ENCODE data around the gene LAX1. TPM values are rescaled to one million over a fixed set of nuclear protein-coding genes. Genes with fewer than 3 reads are reported as not detected.
"Not testable (repeated sequence)": the region's sequence is repeated elsewhere in the genome, so short reads cannot be mapped to it uniquely, and the experiment has no call there.

LAX1 gene
- total RNA-seq, 1 donor from 2014 or later = not detected

DNA sequence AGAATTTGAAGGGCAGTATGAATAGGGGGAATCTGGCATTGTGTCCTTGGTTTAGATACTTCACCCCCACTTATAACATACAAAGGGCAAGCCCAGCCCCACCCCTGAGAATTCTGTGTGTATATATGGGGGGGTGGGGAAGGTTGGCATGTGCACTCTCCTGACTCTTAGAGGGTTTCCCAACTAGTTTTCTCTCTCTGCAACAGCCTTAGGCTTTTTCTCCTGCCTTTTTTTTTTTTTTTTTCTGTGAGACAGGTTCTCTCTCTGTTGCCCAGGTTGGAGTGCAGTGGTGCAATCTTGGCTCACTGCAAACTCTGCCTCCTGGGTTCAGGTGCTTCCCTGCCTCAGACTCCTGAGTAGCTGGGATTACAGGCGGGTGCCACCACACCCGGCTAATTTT lies 27.5 kb downstream of the LAX1 start:
- no peak for DNase-seq (ENCODE audit: low spot score)
- no peak overlapping the region for H3K4me3 Mint-ChIP-seq (ENCODE audit: unreplicated experiment)
- H3K27ac Mint-ChIP-seq (ENCODE audit: unreplicated experiment) = no peak overlapping the region
- H3K9me3 Mint-ChIP-seq (ENCODE audit: unreplicated experiment) = no peaks in the 10 kb centered on the region
- peaks cover 19% of the 10 kb centered on the region for H3K4me1 Mint-ChIP-seq (ENCODE audit: unreplicated experiment)
- peaks cover 5% of the 10 kb centered on the region for H3K36me3 Mint-ChIP-seq (ENCODE audit: low read depth, unreplicated experiment)
- H3K27me3 Mint-ChIP-seq (ENCODE audit: unreplicated experiment) = peaks cover 9% of the 10 kb centered on the region
- TF ChIP-seq, protein P1, sequence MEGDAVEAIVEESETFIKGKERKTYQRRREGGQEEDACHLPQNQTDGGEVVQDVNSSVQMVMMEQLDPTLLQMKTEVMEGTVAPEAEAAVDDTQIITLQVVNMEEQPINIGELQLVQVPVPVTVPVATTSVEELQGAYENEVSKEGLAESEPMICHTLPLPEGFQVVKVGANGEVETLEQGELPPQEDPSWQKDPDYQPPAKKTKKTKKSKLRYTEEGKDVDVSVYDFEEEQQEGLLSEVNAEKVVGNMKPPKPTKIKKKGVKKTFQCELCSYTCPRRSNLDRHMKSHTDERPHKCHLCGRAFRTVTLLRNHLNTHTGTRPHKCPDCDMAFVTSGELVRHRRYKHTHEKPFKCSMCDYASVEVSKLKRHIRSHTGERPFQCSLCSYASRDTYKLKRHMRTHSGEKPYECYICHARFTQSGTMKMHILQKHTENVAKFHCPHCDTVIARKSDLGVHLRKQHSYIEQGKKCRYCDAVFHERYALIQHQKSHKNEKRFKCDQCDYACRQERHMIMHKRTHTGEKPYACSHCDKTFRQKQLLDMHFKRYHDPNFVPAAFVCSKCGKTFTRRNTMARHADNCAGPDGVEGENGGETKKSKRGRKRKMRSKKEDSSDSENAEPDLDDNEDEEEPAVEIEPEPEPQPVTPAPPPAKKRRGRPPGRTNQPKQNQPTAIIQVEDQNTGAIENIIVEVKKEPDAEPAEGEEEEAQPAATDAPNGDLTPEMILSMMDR (IDR thresholded peaks at IDR 0.05; ENCODE audit: unreplicated experiment) = no peak

DNA sequence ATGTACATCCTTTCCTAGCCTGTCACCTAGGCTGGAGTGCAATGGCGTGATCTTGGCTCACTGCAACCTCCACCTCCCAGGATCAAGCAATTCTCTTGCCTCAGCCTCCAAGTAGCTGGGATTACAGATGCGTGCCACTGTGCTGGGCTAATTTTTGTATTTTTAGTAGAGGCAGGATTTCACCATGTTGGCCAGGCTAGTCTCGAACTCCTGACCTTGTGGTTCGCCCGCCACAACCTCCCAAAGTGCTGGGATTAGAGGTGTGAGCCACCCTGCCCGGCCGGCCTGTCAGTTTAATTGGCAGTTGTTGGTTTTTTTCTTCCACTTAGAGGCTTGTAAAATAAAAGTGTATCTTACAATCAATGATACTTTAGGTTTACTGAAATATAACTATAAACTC lies 28.6 kb downstream of the LAX1 start:
- DNase-seq (ENCODE audit: low spot score); H3K27ac Mint-ChIP-seq (ENCODE audit: unreplicated experiment); H3K4me3 Mint-ChIP-seq (ENCODE audit: unreplicated experiment); H3K9me3 Mint-ChIP-seq (ENCODE audit: unreplicated experiment); H3K27me3 Mint-ChIP-seq (ENCODE audit: unreplicated experiment): not testable (repeated sequence)
- peaks cover 29% of the 10 kb centered on the region for H3K4me1 Mint-ChIP-seq (ENCODE audit: unreplicated experiment)
- peaks cover 14% of the 10 kb centered on the region for H3K36me3 Mint-ChIP-seq (ENCODE audit: low read depth, unreplicated experiment)

DNA sequence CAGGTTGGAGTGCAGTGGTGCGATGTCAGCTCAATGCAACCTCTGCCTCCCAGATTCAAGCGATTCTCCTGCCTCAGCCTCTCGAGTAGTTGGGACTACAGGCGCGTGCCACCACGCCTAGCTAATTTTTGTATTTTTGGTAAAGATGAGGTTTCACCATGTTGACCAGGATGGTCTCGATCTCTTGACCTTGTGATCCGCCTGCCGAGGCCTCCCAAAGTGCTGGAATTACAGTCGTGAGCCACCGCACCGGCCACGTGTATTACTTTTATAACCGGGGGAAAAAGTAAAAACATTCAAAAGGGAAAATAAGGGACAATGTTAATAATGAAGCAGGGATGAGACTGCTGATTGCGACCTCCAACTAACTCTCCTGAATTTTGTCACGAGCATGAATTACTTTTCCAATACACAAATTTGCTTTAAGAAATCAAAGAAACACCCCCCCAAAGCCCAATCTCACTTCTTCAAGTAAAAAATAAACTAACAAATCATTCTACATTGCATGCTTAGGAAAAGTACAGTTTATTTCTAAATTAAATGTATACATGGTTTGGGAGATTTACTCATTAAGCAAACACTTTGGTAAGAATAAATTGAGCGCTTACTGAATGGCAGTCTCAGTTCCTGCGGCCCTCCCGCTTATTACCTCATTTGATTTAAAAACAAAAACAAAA lies 29.9 kb downstream of the LAX1 start:
- Mint-ChIP-seq H3K36me3 (ENCODE audit: low read depth, unreplicated experiment) (peaks cover 24% of the 10 kb centered on the region), H3K27me3 (ENCODE audit: unreplicated experiment) (peaks cover 9% of the 10 kb centered on the region), H3K4me3 (ENCODE audit: unreplicated experiment) (peak overlapping the region; percentile 94), H3K9me3 (ENCODE audit: unreplicated experiment) (no peaks in the 10 kb centered on the region), H3K4me1 (ENCODE audit: unreplicated experiment) (peaks cover 34% of the 10 kb centered on the region), H3K27ac (ENCODE audit: unreplicated experiment) (peak overlapping the region; percentile 98)
- TF ChIP-seq, protein P1 (IDR thresholded peaks at IDR 0.05; ENCODE audit: unreplicated experiment) = no peak
- DNase-seq (ENCODE audit: low spot score) = no peak

DNA sequence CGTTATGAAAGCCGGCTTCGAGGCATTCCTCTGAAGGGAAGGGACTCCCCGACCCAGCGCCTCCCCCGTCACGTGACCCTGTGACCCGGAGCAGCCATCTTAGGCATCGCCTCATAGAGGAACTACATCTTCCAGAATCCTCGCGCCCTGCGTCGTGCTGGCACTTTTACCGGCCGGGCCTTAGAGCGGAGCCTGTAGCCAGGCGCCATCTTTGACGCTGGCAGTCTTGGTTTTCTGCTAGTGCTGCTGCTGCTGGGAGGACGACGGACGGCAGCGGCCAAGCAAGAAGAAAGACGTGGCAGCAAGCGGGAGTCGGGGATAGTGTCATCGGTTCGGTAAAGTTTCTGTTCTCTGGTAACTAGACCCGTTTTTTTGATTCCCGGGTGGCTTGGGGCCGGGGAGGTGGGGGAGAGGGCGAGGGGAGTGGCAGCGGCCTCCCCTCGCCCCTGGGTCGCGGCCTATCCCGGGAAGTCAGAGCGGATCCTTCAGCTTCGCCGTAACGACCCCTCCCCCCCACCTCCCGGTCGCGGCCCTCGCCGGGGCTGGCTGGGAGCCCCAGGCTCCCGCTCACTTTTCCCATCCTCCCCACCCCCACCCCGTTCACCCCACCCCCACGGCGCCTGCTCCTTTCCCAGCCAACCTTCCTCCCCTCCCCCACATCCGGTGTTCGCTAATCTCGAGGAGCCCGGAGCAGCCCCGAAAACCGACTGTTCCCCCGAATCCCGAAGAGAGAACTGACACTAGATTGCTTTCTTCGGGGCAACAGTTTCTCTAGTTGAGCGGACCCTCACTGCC lies 30.7 kb downstream of the LAX1 start, which contains the start of the genes ZBED6 and ZC3H11A:
Gene ZBED6, plus strand, starts transcription at position 183 of the 795 bp plus-strand sequence. CDS start 1,900 bp downstream, outside the sequence.
Gene ZC3H11A, plus strand, starts transcription at position 183 of the 795 bp plus-strand sequence. CDS start 21,448 bp downstream, outside the sequence.
- H3K36me3 Mint-ChIP-seq (ENCODE audit: low read depth, unreplicated experiment) = peaks cover 25% of the 10 kb centered on the region
- TF ChIP-seq, protein P1 (IDR thresholded peaks at IDR 0.05; ENCODE audit: unreplicated experiment) = no peak
- H3K27ac Mint-ChIP-seq (ENCODE audit: unreplicated experiment) = peak within 1 kb of the TSS; percentile 100
- H3K4me3 Mint-ChIP-seq (ENCODE audit: unreplicated experiment) = peak within 1 kb of the TSS; percentile 100
- peaks cover 9% of the 10 kb centered on the region for H3K27me3 Mint-ChIP-seq (ENCODE audit: unreplicated experiment)
- peaks cover 37% of the 10 kb centered on the region for H3K4me1 Mint-ChIP-seq (ENCODE audit: unreplicated experiment)
- DNase-seq (ENCODE audit: low spot score) = peak; percentile 95
- no peaks in the 10 kb centered on the region for H3K9me3 Mint-ChIP-seq (ENCODE audit: unreplicated experiment)

DNA sequence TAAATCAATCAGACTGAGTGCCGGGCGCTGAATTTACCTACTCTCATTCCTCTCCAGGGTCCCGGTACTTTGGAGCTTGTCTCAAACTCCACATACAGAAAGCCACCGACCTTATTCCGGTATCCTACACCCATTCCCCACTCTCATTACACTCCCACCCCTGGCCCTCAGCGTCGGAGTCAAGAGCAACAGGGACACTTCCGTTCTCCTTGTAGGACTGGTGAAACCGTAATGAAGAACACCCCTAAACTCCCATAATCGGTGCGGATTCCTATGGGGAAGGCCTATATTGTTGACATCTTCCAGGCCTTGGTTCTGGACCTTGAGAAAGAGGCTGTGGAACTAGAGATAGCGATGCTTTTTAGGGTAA lies 31.2 kb downstream of the LAX1 start:
- TF ChIP-seq, protein P1 (IDR thresholded peaks at IDR 0.05; ENCODE audit: unreplicated experiment) = no peak
- H3K4me3 Mint-ChIP-seq (ENCODE audit: unreplicated experiment) = peak overlapping the region; percentile 100
- H3K36me3 Mint-ChIP-seq (ENCODE audit: low read depth, unreplicated experiment) = peaks cover 25% of the 10 kb centered on the region
- peaks cover 9% of the 10 kb centered on the region for H3K27me3 Mint-ChIP-seq (ENCODE audit: unreplicated experiment)
- DNase-seq (ENCODE audit: low spot score) = peak; percentile 25
- no peaks in the 10 kb centered on the region for H3K9me3 Mint-ChIP-seq (ENCODE audit: unreplicated experiment)
- H3K4me1 Mint-ChIP-seq (ENCODE audit: unreplicated experiment) = peaks cover 37% of the 10 kb centered on the region
- peak overlapping the region; percentile 100 for H3K27ac Mint-ChIP-seq (ENCODE audit: unreplicated experiment)

Data from endothelial cell (in vitro differentiated cells).